Skeletal muscle satellite cell (primary cell): ENCODE results near the gene NSUN2.

Experiments
- H3K27me3 ChIP-seq: 2 replicates; pipeline ENCODE4 v1.7.0; 2013; ENCODE audit warnings: low read length; ENCODE audit not compliant: control insufficient read depth, insufficient read depth
- H3K36me3 ChIP-seq: 2 replicates; pipeline ENCODE4 v1.7.0; 2013; ENCODE audit warnings: mild to moderate bottlenecking, control low read depth, low read length; ENCODE audit not compliant: insufficient read depth
- H3K4me1 ChIP-seq: 2 replicates; pipeline ENCODE4 v1.7.0; 2013; ENCODE audit warnings: low read length; ENCODE audit not compliant: control insufficient read depth, insufficient read depth
- H3K4me2 ChIP-seq: 2 replicates; pipeline ENCODE4 v1.7.0; 2013; ENCODE audit warnings: mild to moderate bottlenecking, low read length
- H3K4me3 ChIP-seq: 2 replicates; pipeline ENCODE4 v1.7.0; 2013; ENCODE audit warnings: low read length
- H3K9ac ChIP-seq: 2 replicates; pipeline ENCODE4 v1.7.0; 2013; ENCODE audit warnings: mild to moderate bottlenecking, low read depth, low read length, moderate library complexity
- H3K9me3 ChIP-seq: replicated peaks from 2 replicates; pipeline ENCODE4 v1.7.0; 2013; ENCODE audit warnings: mild to moderate bottlenecking, control low read depth, low read length

Gene NSUN2

GRCh38 chr5:6551287-6551954 lies 81.4 kb downstream of the NSUN2 start:
- H3K9ac ChIP-seq = no peak overlapping the region
- no peaks in the 10 kb centered on the region for H3K27me3 ChIP-seq
- H3K9me3 ChIP-seq = no peaks in the 10 kb centered on the region
- H3K4me3 ChIP-seq = no peak overlapping the region
- no peaks in the 10 kb centered on the region for H3K36me3 ChIP-seq
- H3K4me1 ChIP-seq = peaks cover 3% of the 10 kb centered on the region
- peak overlapping the region; percentile 15 for H3K4me2 ChIP-seq

- Histone ChIP-seq H3K4me1 (peaks cover 3% of the 10 kb centered on the region), H3K9ac (no peak overlapping the region), H3K27me3 (no peaks in the 10 kb centered on the region)
These were observed 82.2 kb downstream of the NSUN2 start for GRCh38 chr5:6550628-6551027.

More at GRCh38 chr5:6550628-6551027, 82.2 kb downstream of the NSUN2 start:
- Histone ChIP-seq H3K9me3 (no peaks in the 10 kb centered on the region), H3K4me2 (no peak overlapping the region), H3K36me3 (no peaks in the 10 kb centered on the region), H3K4me3 (no peak overlapping the region)
